H9 (cell line): ENCODE data around the gene SPNS3. TPM values are rescaled to one million over a fixed set of nuclear protein-coding genes. Genes with fewer than 3 reads are reported as not detected.

Experiments
- DNase-seq: peaks from one replicate; pipeline ENCODE4 v3.0.0-alpha.2; 2017
- H2AFZ ChIP-seq: one replicate; pipeline ENCODE4 v1.6.1; 2013; ENCODE audit warnings: mild to moderate bottlenecking, low read length, control low read depth, moderate library complexity
- H2AK5ac ChIP-seq: 2 replicates; pipeline ENCODE4 v1.6.1; 2013; ENCODE audit warnings: low read length, control low read depth, mixed read lengths; ENCODE audit not compliant: insufficient read length
- H2BK120ac ChIP-seq: one replicate; pipeline ENCODE4 v1.6.1; 2013; ENCODE audit warnings: low read depth, mild to moderate bottlenecking, low read length, control low read depth, inconsistent platforms; ENCODE audit not compliant: poor library complexity, severe bottlenecking
- H2BK12ac ChIP-seq: 2 replicates; pipeline ENCODE4 v1.6.1; 2013; ENCODE audit warnings: low read length, control low read depth, mixed read lengths, low read depth; ENCODE audit not compliant: insufficient read length
- H2BK15ac ChIP-seq: 2 replicates; pipeline ENCODE4 v1.6.1; 2013; ENCODE audit warnings: low read depth, low read length, control low read depth
- H2BK20ac ChIP-seq: one replicate; pipeline ENCODE4 v1.6.1; 2013; ENCODE audit warnings: low read depth, mild to moderate bottlenecking, low read length, control low read depth, inconsistent platforms; ENCODE audit not compliant: poor library complexity, severe bottlenecking
- H2BK5ac ChIP-seq: 2 replicates; pipeline ENCODE4 v1.6.1; 2013; ENCODE audit warnings: low read length, control low read depth, mixed read lengths; ENCODE audit not compliant: insufficient read length
- H3K14ac ChIP-seq: 2 replicates; pipeline ENCODE4 v1.6.1; 2013; ENCODE audit warnings: low read length, control low read depth; ENCODE audit not compliant: insufficient read depth
- H3K18ac ChIP-seq: 2 replicates; pipeline ENCODE4 v1.6.1; 2013; ENCODE audit warnings: low read depth, mild to moderate bottlenecking, mixed read lengths, low read length, control low read depth; ENCODE audit not compliant: insufficient read length
- H3K23ac ChIP-seq: 2 replicates; pipeline ENCODE4 v1.6.1; 2013; ENCODE audit warnings: low read length, control low read depth, mixed read lengths, low read depth; ENCODE audit not compliant: insufficient read length
- H3K23me2 ChIP-seq: 2 replicates; pipeline ENCODE4 v1.6.1; 2013; ENCODE audit warnings: low read depth, mild to moderate bottlenecking, mixed read lengths, low read length, control low read depth; ENCODE audit not compliant: insufficient read length, poor library complexity, severe bottlenecking
- H3K27ac ChIP-seq: 2 replicates; pipeline ENCODE4 v1.5.1; 2013; ENCODE audit warnings: low read length, control low read depth, mixed read lengths, low read depth; ENCODE audit not compliant: insufficient read length
- H3K27me3 ChIP-seq: 2 replicates; pipeline ENCODE4 v1.6.1; 2013; ENCODE audit warnings: low read length, control low read depth, inconsistent platforms; ENCODE audit not compliant: insufficient read depth
- H3K4ac ChIP-seq: 2 replicates; pipeline ENCODE4 v1.6.1; 2013; ENCODE audit warnings: low read depth, mild to moderate bottlenecking, control low read depth, inconsistent platforms, low read length, moderate library complexity
- H3K4me1 ChIP-seq: 2 replicates; pipeline ENCODE4 v1.6.1; 2013; ENCODE audit warnings: low read length, control low read depth, inconsistent platforms; ENCODE audit not compliant: insufficient read depth
- H3K4me2 ChIP-seq: 2 replicates; pipeline ENCODE4 v1.6.1; 2013; ENCODE audit warnings: low read length, control low read depth, mixed read lengths; ENCODE audit not compliant: insufficient read length, insufficient read depth
- H3K56ac ChIP-seq: 2 replicates; pipeline ENCODE4 v1.6.1; 2013; ENCODE audit warnings: low read depth, mild to moderate bottlenecking, mixed read lengths, low read length, control low read depth; ENCODE audit not compliant: insufficient read length
- H3K79me1 ChIP-seq: 2 replicates; pipeline ENCODE4 v1.6.1; 2013; ENCODE audit warnings: low read depth, mild to moderate bottlenecking, moderate library complexity, low read length, control low read depth, inconsistent platforms; ENCODE audit not compliant: insufficient read depth, poor library complexity, severe bottlenecking
- H3K79me2 ChIP-seq: 2 replicates; pipeline ENCODE4 v1.6.1; 2013; ENCODE audit warnings: low read length, control low read depth, inconsistent platforms; ENCODE audit not compliant: insufficient read depth
- H3K9ac ChIP-seq: 2 replicates; pipeline ENCODE4 v1.6.1; 2013; ENCODE audit warnings: low read length, control low read depth, mixed read lengths; ENCODE audit not compliant: insufficient read length; ENCODE audit errors: extremely low read depth
- H3K9me3 ChIP-seq: one replicate; pipeline ENCODE4 v1.6.1; 2013; ENCODE audit warnings: low read depth, low read length, inconsistent platforms; ENCODE audit not compliant: control insufficient read depth
- H3T11ph ChIP-seq: one replicate; pipeline ENCODE4 v1.6.1; 2013; ENCODE audit warnings: mild to moderate bottlenecking, low read length, control low read depth, inconsistent platforms
- H4K20me1 ChIP-seq: one replicate; pipeline ENCODE4 v1.6.1; 2013; ENCODE audit not compliant: control insufficient read depth, insufficient read length, insufficient read depth
- H4K5ac ChIP-seq: 2 replicates; pipeline ENCODE4 v1.6.1; 2013; ENCODE audit warnings: low read depth, mild to moderate bottlenecking, mixed read lengths, low read length, control low read depth; ENCODE audit not compliant: insufficient read length
- H4K8ac ChIP-seq: replicated peaks from 2 replicates; pipeline ENCODE4 v1.6.1; 2013; ENCODE audit warnings: low read length, control low read depth, mixed read lengths, low read depth; ENCODE audit not compliant: insufficient read length
- H4K91ac ChIP-seq: 2 replicates; pipeline ENCODE4 v1.6.1; 2013; ENCODE audit warnings: low read depth, mild to moderate bottlenecking, moderate library complexity, mixed read lengths, low read length, control low read depth; ENCODE audit not compliant: insufficient read length
- H3K27ac Mint-ChIP-seq, 3 experiments: 2 replicates in 2 of 3; 3 replicates in 1 of 3; pipeline ENCODE4 v1.8.0; 2020 to 2021; ENCODE audit warnings: mixed read lengths in 3 of 3, mild to moderate bottlenecking in 1 of 3, moderate library complexity in 1 of 3
- H3K27me3 Mint-ChIP-seq: 2 replicates; pipeline ENCODE4 v1.8.0; 2021; ENCODE audit warnings: low read depth, mild to moderate bottlenecking, moderate library complexity, mixed read lengths
- H3K36me3 Mint-ChIP-seq, 3 experiments: 2 replicates in 2 of 3; 3 replicates in 1 of 3; pipeline ENCODE4 v1.8.0; 2020 to 2021; ENCODE audit warnings: low read depth in 3 of 3, mixed read lengths in 3 of 3; ENCODE audit not compliant: insufficient read depth in 1 of 3
- H3K4me1 Mint-ChIP-seq, 2 experiments: 2 replicates each; pipeline ENCODE4 v1.8.0; 2020; ENCODE audit warnings: mixed read lengths in 2 of 2
- H3K4me3 Mint-ChIP-seq, 2 experiments: 2 replicates in 1 of 2; 3 replicates in 1 of 2; pipeline ENCODE4 v1.8.0; 2020 to 2021; ENCODE audit warnings: mild to moderate bottlenecking in 2 of 2, mixed read lengths in 2 of 2, moderate library complexity in 1 of 2
- H3K9me3 Mint-ChIP-seq, 2 experiments: 2 replicates in 1 of 2; 3 replicates in 1 of 2; pipeline ENCODE4 v1.8.0; 2020; ENCODE audit warnings: mild to moderate bottlenecking in 2 of 2, mixed read lengths in 2 of 2, moderate library complexity in 1 of 2
- CTCF ChIP-seq: fragments of 200-600 bp; sonication (generic); conservative IDR thresholded peaks from 3 replicates; pipeline ENCODE4 v1.8.0; 2021; ENCODE audit warnings: antibody characterized with exemption, mild to moderate bottlenecking
- WGBS: extraction: QIAGEN DNeasy Blood & Tissue Kit; methylation state at CpG from one replicate; pipeline ENCODE4 v1.1.7; 2013; ENCODE audit warnings: missing lambda C conversion rate, low lambda C conversion rate, mixed read lengths; ENCODE audit not compliant: insufficient read length; ENCODE audit errors: extremely low coverage; 5-methylcytosine and 5-hydroxymethylcytosine counted together
- total RNA-seq: library from RNA; stranded (reverse); gene quantifications from 2 replicates; pipeline ENCODE4 v1.2.1, GENCODE V29; 2021

The SPNS3 gene
- total RNA-seq, 1 experiment from 2014 or later = not detected

- Histone ChIP-seq H2AK5ac (no peak overlapping the region), H3K79me1 (no peaks in the 10 kb centered on the region), H2BK12ac (no peak overlapping the region), H3K27me3 (no peaks in the 10 kb centered on the region), H3K79me2 (no peaks in the 10 kb centered on the region), H2AFZ (no peak overlapping the region), H2BK5ac (peak overlapping the region; percentile 34), H3K56ac (no peak overlapping the region), H3K4ac (no peak overlapping the region), H2BK20ac (no peak overlapping the region), H3K9me3 (no peaks in the 10 kb centered on the region), H4K5ac (no peak overlapping the region), H3K23me2 (no peaks in the 10 kb centered on the region), H4K20me1 (no peaks in the 10 kb centered on the region), H3K9ac (no peak overlapping the region), H2BK15ac (no peak overlapping the region), H3K27ac (no peak overlapping the region), H3K4me2 (no peak overlapping the region), H3K18ac (no peak overlapping the region), H3K23ac (no peak overlapping the region), H3T11ph (no peak overlapping the region), H4K8ac (no peak overlapping the region), H4K91ac (no peak overlapping the region), H2BK120ac (no peak overlapping the region), H3K14ac (no peak overlapping the region), H3K4me1 (no peaks in the 10 kb centered on the region)
- Mint-ChIP-seq H3K9me3 (no peaks in the 10 kb centered on the region), H3K4me1 (peaks cover 7 to 12% of the 10 kb centered on the region in 2 experiments; a peak in 3 of 4 replicates), H3K27me3 (no peaks in the 10 kb centered on the region; the same call in none of the 2 replicates), H3K4me3 (no peak overlapping the region; a peak in 1 of 5 replicates), H3K27ac (peak overlapping the region in 1 of 3 experiments; percentile 32; a peak in 1 of 7 replicates), H3K36me3 (no peaks in the 10 kb centered on the region)
- WGBS = no CpG with 5 or more reads among the region's 3 CpGs
- DNase-seq = no peak
- TF ChIP-seq CTCF = no peak
Observed at GRCh38 chr17:4472286-4472685, 38.5 kb downstream of the SPNS3 start.
